HG03108 (cell line): Measurements from ENCODE around the gene CRYGS.
"Not testable (repeated sequence)": the region's sequence is repeated elsewhere in the genome, so short reads cannot be mapped to it uniquely, and the experiment has no call there.

Source experiments
- ATAC-seq: cut with Tn5 transposase; IDR thresholded peaks from one replicate; pipeline ENCODE4 v1.9.1; 2021; ENCODE audit warnings: moderate library complexity; ENCODE audit not compliant: unreplicated experiment

CRYGS gene

GRCh38 chr3:186544281-186544680 is at the start of gene CRYGS:
TSS of gene CRYGS (minus strand) at chr3:186544380. CDS start at chr3:186544326, 54 bp downstream.
- no peak for ATAC-seq

GRCh38 chr3:186593862-186594261 is 49.7 kb upstream of the CRYGS start:
- ATAC-seq: no peak

- no peak for ATAC-seq
These were observed 48.5 kb upstream of the CRYGS start for GRCh38 chr3:186592682-186593081.

- ATAC-seq: no peak
These were observed 46.6 kb upstream of the CRYGS start for GRCh38 chr3:186590580-186591295.

- ATAC-seq: no peak
These were observed 45.8 kb upstream of the CRYGS start for GRCh38 chr3:186589856-186590579.

- no peak for ATAC-seq
These were observed 44.9 kb upstream of the CRYGS start for GRCh38 chr3:186589121-186589520.

- no peak for ATAC-seq
These were observed 44.5 kb upstream of the CRYGS start for GRCh38 chr3:186588632-186589031.

GRCh38 chr3:186587183-186587582 is 43.0 kb upstream of the CRYGS start:
- no peak for ATAC-seq

- ATAC-seq: not testable (repeated sequence)
These were observed 42.1 kb upstream of the CRYGS start for GRCh38 chr3:186586245-186586644.

- no peak for ATAC-seq
These were observed 39.7 kb upstream of the CRYGS start for GRCh38 chr3:186583831-186584230.

- ATAC-seq: no peak
These were observed 38.4 kb upstream of the CRYGS start for GRCh38 chr3:186582541-186582940.

- no peak for ATAC-seq
These were observed 36.6 kb upstream of the CRYGS start for GRCh38 chr3:186580785-186581184.

- ATAC-seq: no peak
These were observed 33.3 kb upstream of the CRYGS start for GRCh38 chr3:186577521-186577920.

GRCh38 chr3:186571644-186572013 is 27.4 kb upstream of the CRYGS start:
- no peak for ATAC-seq

GRCh38 chr3:186570941-186571643 is 26.9 kb upstream of the CRYGS start:
- no peak for ATAC-seq

- peak; percentile 86 for ATAC-seq
These were observed 26.1 kb upstream of the CRYGS start, which contains the start of gene DNAJB11 for GRCh38 chr3:186570096-186570940. TSS of gene DNAJB11 (plus strand) at chr3:186570720. CDS start at chr3:186570898, 178 bp downstream.

- ATAC-seq: no peak
These were observed 25.6 kb upstream of the CRYGS start for GRCh38 chr3:186569779-186570095.

GRCh38 chr3:186569361-186569760 is 25.2 kb upstream of the CRYGS start:
- ATAC-seq: not testable (repeated sequence)

GRCh38 chr3:186567072-186567921 is 23.1 kb upstream of the CRYGS start, which contains the start of gene TBCCD1:
TSS of gene TBCCD1 (minus strand) at chr3:186567339. CDS start at chr3:186564329, 3,010 bp downstream.
- ATAC-seq: peak; percentile 44

GRCh38 chr3:186566772-186567071 is 22.5 kb upstream of the CRYGS start:
- peak; percentile 0 for ATAC-seq
